ENCODE measurements around the gene XYLT1.

The XYLT1 gene

GRCh38 chr16:17311333-17312093, 159.2 kb downstream of the XYLT1 start:
- H3K9me3 ChIP-seq (ENCODE audit: insufficient read depth, low read depth, low read length) = no peaks in the 10 kb centered on the region
- no peak overlapping the region for H3K4me3 ChIP-seq (ENCODE audit: low read length, poor library complexity, severe bottlenecking)
- H2AFZ ChIP-seq (ENCODE audit: low read length) = no peak overlapping the region
- TF ChIP-seq CTCF (conservative IDR thresholded peaks at IDR 0.05; ENCODE audit: low read length) = no peak
- no peak for TF ChIP-seq EZH2phosphoT487 (IDR thresholded peaks at IDR 0.05; ENCODE audit: borderline replicate concordance)
- peaks cover 19% of the 10 kb centered on the region for H3K4me1 ChIP-seq (ENCODE audit: insufficient read depth, low read length, poor library complexity, severe bottlenecking)
- no peaks in the 10 kb centered on the region for H3K27me3 ChIP-seq (ENCODE audit: insufficient read depth, low read length, poor library complexity, severe bottlenecking)
- no peaks in the 10 kb centered on the region for H3K9me2 ChIP-seq (replicated peaks; ENCODE audit: low read depth, low read length)
- H3F3A ChIP-seq (ENCODE audit: low read depth) = no peaks in the 10 kb centered on the region
- peaks cover 99% of the 10 kb centered on the region for H3K79me2 ChIP-seq (ENCODE audit: insufficient read depth, low read length)
- H4K20me1 ChIP-seq (ENCODE audit: insufficient read depth, low read length, poor library complexity, severe bottlenecking) = peaks cover 86% of the 10 kb centered on the region
- H3K4me2 ChIP-seq (ENCODE audit: low read depth, low read length, poor library complexity, severe bottlenecking) = no peak overlapping the region
- H3K36me3 ChIP-seq (ENCODE audit: insufficient read depth, low read length) = peaks cover 29% of the 10 kb centered on the region; the same call in 1 of the 2 replicates
- no peak overlapping the region for H3K9ac ChIP-seq (ENCODE audit: low read depth, low read length, poor library complexity, severe bottlenecking)

- peaks cover 83% of the 10 kb centered on the region for H4K20me1 ChIP-seq (ENCODE audit: insufficient read depth, low read length, poor library complexity, severe bottlenecking)
- peaks cover 20% of the 10 kb centered on the region for H3K4me1 ChIP-seq (ENCODE audit: insufficient read depth, low read length, poor library complexity, severe bottlenecking)
Measured at GRCh38 chr16:17309510-17309909, 161.2 kb downstream of the XYLT1 start.

GRCh38 chr16:17308186-17308585, 162.6 kb downstream of the XYLT1 start:
- Histone ChIP-seq H2AFZ (ENCODE audit: low read length) (no peak overlapping the region), H3K36me3 (ENCODE audit: insufficient read depth, low read length) (peaks cover 52% of the 10 kb centered on the region; the same call in 1 of the 2 replicates), H3K9me3 (ENCODE audit: insufficient read depth, low read depth, low read length) (no peaks in the 10 kb centered on the region), H3K4me3 (ENCODE audit: low read length, poor library complexity, severe bottlenecking) (no peak overlapping the region), H3K27me3 (ENCODE audit: insufficient read depth, low read length, poor library complexity, severe bottlenecking) (no peaks in the 10 kb centered on the region), H3F3A (ENCODE audit: low read depth) (no peaks in the 10 kb centered on the region), H3K4me2 (ENCODE audit: low read depth, low read length, poor library complexity, severe bottlenecking) (no peak overlapping the region), H3K4me1 (ENCODE audit: insufficient read depth, low read length, poor library complexity, severe bottlenecking) (peaks cover 21% of the 10 kb centered on the region), H4K20me1 (ENCODE audit: insufficient read depth, low read length, poor library complexity, severe bottlenecking) (peaks cover 84% of the 10 kb centered on the region), H3K79me2 (ENCODE audit: insufficient read depth, low read length) (peaks cover 97% of the 10 kb centered on the region), H3K9me2 (replicated peaks; ENCODE audit: low read depth, low read length) (no peaks in the 10 kb centered on the region), H3K9ac (ENCODE audit: low read depth, low read length, poor library complexity, severe bottlenecking) (no peak overlapping the region)
- no peak for TF ChIP-seq CTCF (conservative IDR thresholded peaks at IDR 0.05; ENCODE audit: low read length)
- TF ChIP-seq EZH2phosphoT487 (IDR thresholded peaks at IDR 0.05; ENCODE audit: borderline replicate concordance) = no peak

More at GRCh38 chr16:17309510-17309909, 161.2 kb downstream of the XYLT1 start:
- TF ChIP-seq EZH2phosphoT487 (IDR thresholded peaks at IDR 0.05; ENCODE audit: borderline replicate concordance) (no peak), CTCF (conservative IDR thresholded peaks at IDR 0.05; ENCODE audit: low read length) (no peak)
- no peak overlapping the region for H3K4me3 ChIP-seq (ENCODE audit: low read length, poor library complexity, severe bottlenecking)
- peaks cover 97% of the 10 kb centered on the region for H3K79me2 ChIP-seq (ENCODE audit: insufficient read depth, low read length)
- H2AFZ ChIP-seq (ENCODE audit: low read length) = no peak overlapping the region
- no peaks in the 10 kb centered on the region for H3F3A ChIP-seq (ENCODE audit: low read depth)
- no peaks in the 10 kb centered on the region for H3K27me3 ChIP-seq (ENCODE audit: insufficient read depth, low read length, poor library complexity, severe bottlenecking)
- no peak overlapping the region for H3K9ac ChIP-seq (ENCODE audit: low read depth, low read length, poor library complexity, severe bottlenecking)
- H3K9me2 ChIP-seq (replicated peaks; ENCODE audit: low read depth, low read length) = no peaks in the 10 kb centered on the region
- H3K4me2 ChIP-seq (ENCODE audit: low read depth, low read length, poor library complexity, severe bottlenecking) = no peak overlapping the region
- peaks cover 44% of the 10 kb centered on the region; the same call in 1 of the 2 replicates for H3K36me3 ChIP-seq (ENCODE audit: insufficient read depth, low read length)
- H3K9me3 ChIP-seq (ENCODE audit: insufficient read depth, low read depth, low read length) = no peaks in the 10 kb centered on the region

Measured in Loucy (cell line).